HG03354 (cell line): ENCODE results near the gene MZB1.

Experiments used
- ATAC-seq: cut with Tn5 transposase; IDR thresholded peaks from one replicate; pipeline ENCODE4 v1.9.1; 2021; ENCODE audit warnings: mild to moderate bottlenecking; ENCODE audit not compliant: unreplicated experiment, poor library complexity, severe bottlenecking

MZB1 gene

GRCh38 chr5:139342423-139342723 is 47.3 kb downstream of the MZB1 start:
- peak; percentile 55 for ATAC-seq

- peak; percentile 94 for ATAC-seq
Measured at GRCh38 chr5:139341689-139342422, 47.9 kb downstream of the MZB1 start, which contains the start of gene PAIP2. Gene PAIP2 (plus strand): TSS chr5:139341854. CDS start chr5:139363785, 21,931 bp downstream.

- ATAC-seq: no peak
Measured at GRCh38 chr5:139341187-139341688, 48.5 kb downstream of the MZB1 start.

- ATAC-seq: no peak
Measured at GRCh38 chr5:139340051-139340450, 49.7 kb downstream of the MZB1 start.
